HL-60 (cell line): ENCODE results near the gene NFIX.

Experiments used
- DNase-seq, 2 experiments: peaks; one replicate each; pipeline ENCODE4 v3.0.0-alpha.2; 2010 to 2020; ENCODE audit warnings: low read depth in 1 of 2, low spot score in 1 of 2
- H3K27ac ChIP-seq: fragments of 250-450 bp; sonication (Bioruptor Pico); replicated peaks from 2 replicates; pipeline ENCODE4 v1.5.1; 2020; ENCODE audit warnings: mild to moderate bottlenecking, moderate library complexity
- H3K27me3 ChIP-seq: fragments of 250-450 bp; sonication (Bioruptor Pico); 2 replicates; pipeline ENCODE4 v1.5.1; 2021; ENCODE audit warnings: mild to moderate bottlenecking, moderate library complexity; ENCODE audit not compliant: insufficient read depth, poor library complexity, severe bottlenecking
- H3K4me3 ChIP-seq: replicated peaks from 2 replicates; pipeline ENCODE4 v1.5.1; 2011; ENCODE audit warnings: mild to moderate bottlenecking, control low read depth, low read length; ENCODE audit not compliant: insufficient read depth
- GABPA ChIP-seq: IDR thresholded peaks from 2 replicates; pipeline ENCODE4 v1.6.1; 2012; ENCODE audit warnings: low read depth
- POLR2AphosphoS5 ChIP-seq: IDR thresholded peaks from 2 replicates; pipeline ENCODE4 v1.6.1; 2012; ENCODE audit warnings: low read depth
- SPI1 ChIP-seq: IDR thresholded peaks from 2 replicates; pipeline ENCODE4 v1.6.1; 2012; ENCODE audit warnings: low read depth, mild to moderate bottlenecking, borderline replicate concordance
- TF ChIP-seq, protein P1 (sequence below): IDR thresholded peaks from 2 replicates; pipeline ENCODE4 v1.6.1; 2012; ENCODE audit warnings: low read depth; ENCODE audit not compliant: insufficient replicate concordance
- TF ChIP-seq, protein P2 (sequence below): IDR thresholded peaks from one replicate; pipeline ENCODE4 v1.5.1; 2011; ENCODE audit warnings: low read length, control low read depth, inconsistent platforms; ENCODE audit not compliant: insufficient read depth

The NFIX gene

DNA sequence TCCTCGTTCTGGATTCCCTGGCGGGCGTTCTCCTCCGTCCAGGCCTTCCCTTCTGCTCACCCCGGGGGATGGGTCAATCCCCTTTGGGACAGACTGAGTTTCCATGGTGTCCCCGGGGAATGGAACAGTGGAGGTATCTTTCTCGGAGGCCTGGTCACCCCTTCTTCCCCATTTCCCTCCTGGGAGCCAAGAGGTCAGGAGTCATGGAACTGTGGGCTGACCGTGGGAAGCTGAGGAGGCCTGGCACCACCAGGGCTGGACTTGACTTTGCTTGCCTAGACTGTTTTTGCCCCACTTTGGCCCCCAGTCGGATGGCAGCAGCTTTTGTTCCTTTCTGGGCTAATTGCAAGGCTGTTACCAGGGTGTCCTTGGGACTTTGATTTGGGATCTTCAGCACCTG, 124.8 kb downstream of the NFIX start:
- Histone ChIP-seq H3K27me3 (no peaks in the 10 kb centered on the region), H3K4me3 (no peak overlapping the region), H3K27ac (no peak overlapping the region)
- TF ChIP-seq, protein P1, sequence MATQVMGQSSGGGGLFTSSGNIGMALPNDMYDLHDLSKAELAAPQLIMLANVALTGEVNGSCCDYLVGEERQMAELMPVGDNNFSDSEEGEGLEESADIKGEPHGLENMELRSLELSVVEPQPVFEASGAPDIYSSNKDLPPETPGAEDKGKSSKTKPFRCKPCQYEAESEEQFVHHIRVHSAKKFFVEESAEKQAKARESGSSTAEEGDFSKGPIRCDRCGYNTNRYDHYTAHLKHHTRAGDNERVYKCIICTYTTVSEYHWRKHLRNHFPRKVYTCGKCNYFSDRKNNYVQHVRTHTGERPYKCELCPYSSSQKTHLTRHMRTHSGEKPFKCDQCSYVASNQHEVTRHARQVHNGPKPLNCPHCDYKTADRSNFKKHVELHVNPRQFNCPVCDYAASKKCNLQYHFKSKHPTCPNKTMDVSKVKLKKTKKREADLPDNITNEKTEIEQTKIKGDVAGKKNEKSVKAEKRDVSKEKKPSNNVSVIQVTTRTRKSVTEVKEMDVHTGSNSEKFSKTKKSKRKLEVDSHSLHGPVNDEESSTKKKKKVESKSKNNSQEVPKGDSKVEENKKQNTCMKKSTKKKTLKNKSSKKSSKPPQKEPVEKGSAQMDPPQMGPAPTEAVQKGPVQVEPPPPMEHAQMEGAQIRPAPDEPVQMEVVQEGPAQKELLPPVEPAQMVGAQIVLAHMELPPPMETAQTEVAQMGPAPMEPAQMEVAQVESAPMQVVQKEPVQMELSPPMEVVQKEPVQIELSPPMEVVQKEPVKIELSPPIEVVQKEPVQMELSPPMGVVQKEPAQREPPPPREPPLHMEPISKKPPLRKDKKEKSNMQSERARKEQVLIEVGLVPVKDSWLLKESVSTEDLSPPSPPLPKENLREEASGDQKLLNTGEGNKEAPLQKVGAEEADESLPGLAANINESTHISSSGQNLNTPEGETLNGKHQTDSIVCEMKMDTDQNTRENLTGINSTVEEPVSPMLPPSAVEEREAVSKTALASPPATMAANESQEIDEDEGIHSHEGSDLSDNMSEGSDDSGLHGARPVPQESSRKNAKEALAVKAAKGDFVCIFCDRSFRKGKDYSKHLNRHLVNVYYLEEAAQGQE = no peak
- TF ChIP-seq, protein P2, sequence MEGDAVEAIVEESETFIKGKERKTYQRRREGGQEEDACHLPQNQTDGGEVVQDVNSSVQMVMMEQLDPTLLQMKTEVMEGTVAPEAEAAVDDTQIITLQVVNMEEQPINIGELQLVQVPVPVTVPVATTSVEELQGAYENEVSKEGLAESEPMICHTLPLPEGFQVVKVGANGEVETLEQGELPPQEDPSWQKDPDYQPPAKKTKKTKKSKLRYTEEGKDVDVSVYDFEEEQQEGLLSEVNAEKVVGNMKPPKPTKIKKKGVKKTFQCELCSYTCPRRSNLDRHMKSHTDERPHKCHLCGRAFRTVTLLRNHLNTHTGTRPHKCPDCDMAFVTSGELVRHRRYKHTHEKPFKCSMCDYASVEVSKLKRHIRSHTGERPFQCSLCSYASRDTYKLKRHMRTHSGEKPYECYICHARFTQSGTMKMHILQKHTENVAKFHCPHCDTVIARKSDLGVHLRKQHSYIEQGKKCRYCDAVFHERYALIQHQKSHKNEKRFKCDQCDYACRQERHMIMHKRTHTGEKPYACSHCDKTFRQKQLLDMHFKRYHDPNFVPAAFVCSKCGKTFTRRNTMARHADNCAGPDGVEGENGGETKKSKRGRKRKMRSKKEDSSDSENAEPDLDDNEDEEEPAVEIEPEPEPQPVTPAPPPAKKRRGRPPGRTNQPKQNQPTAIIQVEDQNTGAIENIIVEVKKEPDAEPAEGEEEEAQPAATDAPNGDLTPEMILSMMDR = no peak
- TF ChIP-seq GABPA = no peak
- TF ChIP-seq POLR2AphosphoS5 = no peak
- TF ChIP-seq SPI1 = no peak
- DNase-seq = no peak

DNA sequence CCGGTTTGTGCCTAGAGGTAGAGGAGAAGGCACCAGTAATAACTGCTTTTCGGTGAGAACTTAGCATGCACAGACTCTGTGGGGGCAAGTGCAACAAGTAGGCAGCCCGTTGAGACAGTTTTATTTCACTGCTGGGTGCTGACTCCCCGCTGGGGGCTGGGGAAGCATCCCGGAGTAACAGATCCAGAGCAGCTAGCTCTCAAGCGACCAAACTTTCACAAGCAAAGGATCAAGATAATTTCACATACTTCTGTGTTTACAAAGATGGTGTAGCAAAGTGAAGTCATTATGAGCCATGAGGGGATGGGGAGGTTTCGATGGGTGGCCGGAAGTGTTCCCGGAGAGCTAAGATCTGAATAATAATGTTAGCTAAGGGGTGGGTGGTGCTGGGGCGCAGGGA, 125.5 kb downstream of the NFIX start:
- no peaks in the 10 kb centered on the region for H3K27me3 ChIP-seq
- no peak overlapping the region for H3K4me3 ChIP-seq
- TF ChIP-seq, protein P1 = no peak
- TF ChIP-seq GABPA (no peak), POLR2AphosphoS5 (no peak), SPI1 (no peak)
- TF ChIP-seq, protein P2 = no peak
- no peak overlapping the region for H3K27ac ChIP-seq
- no peak for DNase-seq

DNA sequence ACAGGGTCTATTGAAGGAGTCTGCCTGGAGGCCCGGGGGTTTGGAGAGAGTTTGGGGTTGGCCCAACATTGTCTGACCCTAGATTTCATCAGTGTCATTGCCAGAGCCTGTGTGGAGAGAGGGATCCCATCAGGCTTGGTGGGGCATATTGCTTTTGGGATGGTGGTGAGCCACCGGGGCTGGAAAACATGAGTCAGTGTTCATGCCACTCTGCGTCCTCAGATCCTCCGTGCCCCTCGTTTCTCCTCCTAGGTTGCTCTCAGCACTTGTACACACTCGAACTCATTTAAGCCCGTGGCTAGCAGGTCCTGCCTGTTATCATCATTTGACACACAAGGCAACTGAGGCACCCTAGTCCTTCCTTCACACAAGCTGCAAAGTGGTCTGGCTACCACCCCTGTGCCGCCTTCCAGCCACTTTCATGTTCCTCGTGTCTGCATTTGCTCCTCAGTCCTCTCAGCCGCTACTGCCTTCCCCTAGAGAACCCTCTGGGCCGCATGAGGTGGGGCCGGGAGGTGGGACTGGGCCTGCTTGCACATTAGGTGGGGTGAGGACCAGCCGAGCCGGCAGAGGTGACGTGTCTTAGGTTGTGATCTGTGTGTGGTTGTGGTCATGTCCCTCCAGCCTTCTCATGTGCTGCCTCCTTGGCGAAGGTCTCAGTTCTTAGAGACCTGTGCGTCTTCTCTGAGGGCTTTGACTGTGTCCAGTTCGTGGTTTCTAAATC, 126.4 kb downstream of the NFIX start:
- no peaks in the 10 kb centered on the region for H3K27me3 ChIP-seq
- no peak; the same call in 1 of the 2 replicates for TF ChIP-seq POLR2AphosphoS5
- TF ChIP-seq, protein P2 = no peak
- H3K27ac ChIP-seq = no peak overlapping the region
- DNase-seq = no peak
- no peak overlapping the region for H3K4me3 ChIP-seq

DNA sequence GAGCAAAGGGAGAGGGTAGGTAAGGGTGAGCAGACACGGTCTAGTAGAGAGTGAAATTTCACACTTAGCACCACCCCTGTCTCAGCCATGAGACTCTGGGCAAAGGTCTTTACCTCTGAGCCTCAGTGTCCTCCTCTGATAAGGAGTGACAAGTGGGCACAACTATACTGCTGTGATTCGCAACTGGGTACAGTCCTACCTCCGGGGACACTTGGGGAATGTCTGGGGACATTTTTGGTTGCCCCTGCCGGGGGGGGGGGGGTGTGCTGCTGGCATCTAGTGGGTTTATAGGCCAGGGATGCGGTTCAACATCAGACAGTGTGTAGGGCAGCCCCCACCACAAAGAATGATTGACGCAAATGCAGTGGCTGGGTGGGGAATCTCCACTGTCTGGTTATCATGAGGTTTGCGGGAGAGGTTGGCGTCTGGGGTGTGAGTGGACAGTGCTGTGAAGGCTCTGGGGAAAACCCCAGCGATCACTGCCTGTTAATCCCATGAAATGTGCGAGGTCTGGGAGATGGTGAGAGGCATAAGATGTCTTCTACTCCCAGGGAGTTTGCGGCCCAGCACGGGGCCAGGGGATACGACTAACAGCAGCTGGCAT, 127.1 kb downstream of the NFIX start:
- no peak for DNase-seq
- Histone ChIP-seq H3K27ac (no peak overlapping the region), H3K4me3 (no peak overlapping the region), H3K27me3 (no peaks in the 10 kb centered on the region)
- TF ChIP-seq POLR2AphosphoS5 (no peak; the same call in 1 of the 2 replicates), SPI1 (no peak), GABPA (no peak)
- TF ChIP-seq, protein P2 = no peak
- TF ChIP-seq, protein P1 = no peak
